Measurements from ENCODE around the gene TMEM196.

Gene TMEM196

DNA sequence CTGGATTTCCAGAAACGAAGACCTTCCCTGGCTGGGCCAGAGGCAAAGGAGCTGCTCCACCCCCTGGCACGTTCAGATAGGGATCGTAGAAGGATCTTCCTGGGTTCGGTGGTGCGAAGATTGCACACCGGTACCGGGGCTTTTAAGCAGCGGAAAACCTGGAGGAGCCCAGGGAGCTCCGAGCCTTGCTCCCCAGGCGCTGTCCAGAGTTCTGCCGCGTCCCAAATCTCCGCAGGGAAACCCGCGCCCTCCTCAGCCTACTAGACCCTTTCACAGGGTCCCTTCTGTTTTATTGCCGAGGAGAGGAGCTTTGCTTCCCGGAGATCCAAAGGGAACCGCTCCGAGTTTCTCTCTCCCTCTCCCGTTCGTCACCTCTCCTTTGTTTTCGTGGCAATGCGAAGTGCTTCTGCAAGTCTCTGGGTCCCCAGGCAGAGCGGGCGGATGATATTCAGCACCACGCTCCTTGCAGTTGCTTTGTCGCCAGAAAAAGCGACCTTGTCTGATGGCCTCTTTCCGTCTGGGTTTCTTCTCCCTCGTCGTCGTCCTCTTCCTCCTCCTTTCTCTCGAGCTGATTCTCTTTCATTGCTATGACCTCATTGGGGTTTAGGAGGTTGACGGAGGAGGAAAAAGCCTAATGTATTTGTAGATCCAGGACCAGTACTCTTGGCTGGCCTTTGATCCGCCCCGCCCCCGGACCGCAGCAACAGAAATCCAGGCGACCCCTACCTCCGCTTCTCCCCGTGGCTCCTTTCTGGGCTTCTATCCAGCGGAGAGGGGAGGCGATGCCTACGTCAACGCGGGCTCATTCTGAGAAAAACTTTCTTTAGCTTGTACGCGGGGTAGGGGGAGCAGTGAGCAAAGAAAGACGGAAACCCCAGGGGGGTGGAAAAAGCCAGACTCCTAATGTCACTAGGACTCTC is at the start of gene TMEM196:
Gene TMEM196 (minus strand): TSS at position 777 of the 920 bp plus-strand sequence. CDS start 921 bp downstream, outside the sequence.
- DNase-seq (ENCODE audit: low spot score): no peak

DNA sequence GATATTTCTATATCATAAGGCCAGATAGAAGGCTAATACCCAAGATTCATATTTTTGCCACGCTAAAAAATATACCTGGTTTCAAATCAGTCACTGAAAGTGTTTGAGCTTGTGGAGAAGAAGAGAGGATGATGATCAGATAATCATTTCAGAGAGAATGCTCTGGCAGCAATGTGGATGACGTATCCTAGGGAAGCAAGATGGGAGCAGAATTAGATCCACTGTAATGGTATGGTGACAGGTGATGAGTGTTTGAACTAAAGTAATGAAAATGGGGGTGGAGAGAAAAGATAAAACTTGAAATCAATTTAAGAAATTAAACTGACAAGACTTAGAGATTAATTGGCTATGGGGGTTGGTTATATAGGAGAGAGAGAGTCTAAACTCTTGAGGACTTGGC is 42.7 kb upstream of the TMEM196 start:
- DNase-seq (ENCODE audit: low spot score): no peak

DNA sequence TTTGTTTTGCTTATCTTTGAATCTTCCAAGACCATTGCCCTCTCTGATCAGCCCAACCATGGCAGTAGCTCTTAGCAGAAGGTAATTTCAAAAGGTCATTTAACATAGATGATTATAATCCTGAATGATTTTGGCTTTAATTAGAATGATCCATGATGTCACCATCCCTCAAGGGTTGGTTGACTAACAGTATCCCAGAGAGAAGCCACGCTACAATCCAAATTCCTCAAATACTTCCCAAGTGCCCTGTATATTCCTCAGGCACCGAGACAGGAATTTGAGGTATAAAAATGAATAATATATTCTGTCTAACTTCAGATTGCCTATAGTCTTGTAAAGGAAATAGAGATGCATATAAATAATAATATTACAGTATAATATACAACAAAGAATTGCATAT is 42.1 kb upstream of the TMEM196 start:
- DNase-seq (ENCODE audit: low spot score): no peak

DNA sequence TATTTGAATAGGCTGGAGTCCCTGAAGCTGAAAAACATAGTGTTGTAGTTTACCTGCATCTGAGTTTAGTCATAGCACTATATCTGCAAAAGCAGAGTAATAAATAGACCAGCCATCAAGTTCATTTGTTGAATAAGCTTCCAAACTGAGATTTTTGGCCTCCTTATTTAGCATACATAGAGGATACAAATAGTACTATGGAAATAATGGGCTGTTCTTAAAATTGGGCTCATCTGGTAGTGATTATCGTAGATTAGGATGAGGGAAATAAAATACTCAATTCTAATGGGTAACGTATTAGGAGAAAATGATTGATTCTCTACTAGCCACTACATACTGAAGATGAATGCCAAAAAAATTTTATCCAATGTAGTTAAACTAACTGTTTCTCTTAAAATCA is 41.4 kb upstream of the TMEM196 start:
- DNase-seq (ENCODE audit: low spot score): no peak

DNA sequence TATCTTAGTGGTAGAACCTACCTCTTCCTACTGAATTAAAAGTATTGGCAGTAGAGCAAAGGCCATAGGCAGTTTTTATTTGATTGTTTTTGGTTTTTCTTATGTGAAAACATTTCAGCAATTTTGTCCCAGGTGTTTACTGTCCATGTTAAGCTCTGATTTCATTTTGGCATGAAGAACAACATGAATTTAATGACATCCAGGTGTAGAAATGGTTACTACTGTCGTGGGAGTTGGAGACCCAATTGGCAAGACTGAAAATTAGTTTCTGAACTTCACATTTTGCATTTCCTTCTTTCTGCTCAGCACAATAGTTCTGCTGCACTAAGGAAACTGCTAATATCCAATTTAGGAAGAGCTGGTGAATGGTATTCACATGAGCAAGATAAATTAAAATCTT is 38.0 kb upstream of the TMEM196 start:
- no peak for DNase-seq (ENCODE audit: low spot score)

DNA sequence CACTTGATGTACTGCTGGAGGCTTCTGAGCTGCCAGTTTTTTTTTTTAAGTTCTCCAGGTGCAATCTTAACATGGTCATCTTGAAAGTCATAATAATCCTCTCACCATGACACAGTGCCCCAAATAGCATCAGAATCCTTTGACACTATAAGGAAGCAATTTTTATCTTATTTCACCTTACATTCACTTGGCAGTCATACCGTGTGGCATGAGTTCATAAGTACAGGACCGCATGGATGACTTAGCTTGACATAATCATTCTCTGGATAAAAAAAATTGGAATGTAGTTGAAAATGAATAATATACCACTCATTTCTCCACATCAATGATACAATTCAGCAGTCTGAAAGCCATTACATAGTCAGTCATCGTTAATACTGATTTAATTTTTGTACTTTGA is 25.6 kb upstream of the TMEM196 start:
- DNase-seq (ENCODE audit: low spot score): no peak

DNA sequence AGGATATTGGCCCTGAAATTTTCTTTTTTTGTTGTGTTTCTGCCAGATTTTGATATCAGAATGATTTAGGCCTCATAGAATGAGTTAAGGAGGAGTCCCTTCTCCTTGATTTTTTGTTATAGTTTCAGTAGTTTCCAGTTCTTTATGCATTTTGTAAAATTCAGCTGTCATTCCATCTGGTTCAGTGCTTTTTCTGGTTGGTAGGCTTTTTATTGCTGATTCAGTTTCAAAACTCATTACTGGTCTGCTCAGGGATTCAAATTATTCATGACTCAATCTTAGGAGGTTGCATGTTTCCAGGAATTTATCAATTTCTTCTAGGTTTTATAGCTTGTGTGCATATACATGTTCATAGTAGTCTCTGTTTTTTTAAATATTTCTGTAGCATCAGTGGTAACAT is 10.1 kb upstream of the TMEM196 start:
- no peak for DNase-seq (ENCODE audit: low spot score)

DNA sequence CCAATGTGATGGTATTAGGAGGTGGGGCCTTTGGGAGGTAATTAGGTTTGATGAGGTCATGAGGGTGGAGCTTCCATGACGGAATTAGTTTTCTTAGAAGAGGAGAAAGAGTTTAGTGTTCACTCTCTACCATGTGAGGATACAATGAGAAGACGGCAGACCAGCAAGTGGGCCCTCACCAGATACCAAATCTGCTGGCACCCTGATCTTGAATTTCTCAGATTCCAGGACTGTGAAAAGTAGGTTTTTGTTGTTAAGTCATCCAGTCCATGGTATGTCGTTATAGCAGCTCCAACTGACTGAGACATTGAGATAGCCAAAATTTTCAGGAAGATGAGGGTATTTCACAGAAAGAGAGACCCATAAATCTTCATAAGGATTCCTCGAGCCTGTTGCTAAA is 3.6 kb upstream of the TMEM196 start:
- no peak for DNase-seq (ENCODE audit: low spot score)

DNA sequence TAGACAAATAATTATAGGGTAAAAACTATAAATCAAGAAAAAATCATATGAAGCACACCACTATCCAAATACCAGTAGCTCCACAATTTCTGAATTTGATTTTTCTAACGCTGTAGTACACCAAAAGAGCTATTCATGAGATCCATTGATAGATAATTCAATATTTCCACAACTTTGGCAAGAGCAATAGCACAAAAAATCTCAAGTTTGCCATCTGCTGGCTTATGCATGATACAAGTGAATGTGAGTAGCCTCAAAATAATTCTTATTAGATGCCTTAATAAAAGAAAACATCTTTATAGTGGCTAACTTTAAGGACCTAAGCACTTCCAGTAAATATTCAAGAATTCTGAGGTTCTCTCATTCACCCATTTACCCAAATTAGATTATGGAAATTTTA is 2.2 kb upstream of the TMEM196 start:
- DNase-seq (ENCODE audit: low spot score): no peak

DNA sequence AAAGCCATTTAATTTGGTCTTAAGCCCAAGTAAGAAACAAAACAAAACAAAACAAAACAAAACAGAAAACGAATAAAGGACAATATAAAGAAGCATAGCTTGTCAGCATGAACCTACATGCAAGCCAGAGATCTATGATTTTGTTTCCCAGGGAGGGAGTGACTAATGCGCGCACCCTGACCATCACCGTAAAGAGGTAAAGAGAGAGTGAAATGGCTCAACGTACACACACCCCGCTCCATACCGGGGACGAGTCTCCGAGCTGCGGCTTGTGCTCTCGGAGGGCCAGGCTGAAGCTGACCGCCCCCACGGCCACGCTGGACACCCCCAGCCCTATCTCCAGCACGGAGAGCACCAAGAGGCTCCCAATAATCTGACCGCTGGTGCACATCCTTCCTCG is 1.1 kb downstream of the TMEM196 start:
- no peak for DNase-seq (ENCODE audit: low spot score)

DNA sequence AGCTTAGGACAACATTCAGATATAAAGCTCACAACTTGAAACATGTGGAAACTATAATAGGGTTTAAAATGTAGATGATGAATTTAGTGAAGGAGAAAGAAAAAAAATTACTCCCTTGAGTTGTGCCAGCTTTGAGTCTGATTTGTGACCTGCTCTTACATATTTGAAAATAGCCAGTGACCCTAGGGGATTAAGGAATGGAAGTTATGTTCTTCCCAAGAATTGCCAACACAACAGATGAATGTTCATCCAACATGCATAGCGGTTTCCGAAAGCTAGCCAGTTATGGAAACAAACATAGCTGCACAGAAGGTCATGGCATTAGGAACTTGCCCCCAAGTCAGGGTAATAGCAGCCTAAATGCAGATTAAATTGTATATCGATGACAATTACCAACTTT is 10.8 kb downstream of the TMEM196 start:
- DNase-seq (ENCODE audit: low spot score): no peak

DNA sequence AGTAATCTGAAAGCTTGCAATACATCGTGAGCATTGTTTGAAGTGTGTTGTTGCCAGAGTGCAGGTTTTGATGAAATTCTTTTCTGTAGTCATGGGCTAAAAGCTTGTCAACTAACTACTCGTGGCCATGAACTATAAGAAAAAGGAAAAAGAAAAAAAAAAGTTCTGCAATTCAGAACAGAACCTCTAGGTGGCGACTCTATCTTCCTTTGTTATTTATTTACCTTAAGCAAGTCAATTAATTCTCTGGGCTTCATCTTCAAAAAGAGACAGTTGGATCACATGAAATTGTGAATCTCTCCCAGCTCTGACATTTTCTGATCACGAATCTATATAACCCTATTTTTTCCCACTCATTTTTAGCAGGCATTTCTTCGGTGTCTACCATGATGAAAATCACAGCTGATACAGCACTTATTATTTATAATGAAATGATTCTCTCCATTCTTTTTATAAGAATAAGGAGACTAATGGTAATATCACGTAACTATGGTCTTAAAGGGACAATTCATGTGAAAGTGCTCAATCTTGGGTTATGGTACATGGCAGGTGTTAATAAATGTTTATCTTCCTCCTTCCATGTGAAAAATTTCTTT is 18.8 kb downstream of the TMEM196 start:
- peak; percentile 13 for DNase-seq (ENCODE audit: low spot score)

DNA sequence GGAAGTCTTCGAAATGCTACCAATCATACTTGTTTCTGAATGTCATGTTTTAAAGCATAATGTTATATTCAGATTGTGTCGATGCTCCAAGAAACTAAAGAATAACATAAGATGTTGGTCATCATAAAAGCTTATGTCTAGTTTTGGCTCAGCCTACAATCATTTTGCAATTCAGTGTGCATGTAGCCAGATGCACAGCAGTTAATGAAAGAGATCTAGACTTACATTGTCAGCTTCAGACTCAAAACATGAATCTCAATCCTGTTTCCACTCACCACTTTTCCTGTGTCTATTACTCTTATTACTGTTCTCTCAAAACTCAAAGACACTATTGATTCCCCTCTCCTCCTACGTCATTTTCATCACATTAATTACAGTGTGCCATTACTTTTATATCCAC is 21.4 kb downstream of the TMEM196 start:
- no peak for DNase-seq (ENCODE audit: low spot score)

DNA sequence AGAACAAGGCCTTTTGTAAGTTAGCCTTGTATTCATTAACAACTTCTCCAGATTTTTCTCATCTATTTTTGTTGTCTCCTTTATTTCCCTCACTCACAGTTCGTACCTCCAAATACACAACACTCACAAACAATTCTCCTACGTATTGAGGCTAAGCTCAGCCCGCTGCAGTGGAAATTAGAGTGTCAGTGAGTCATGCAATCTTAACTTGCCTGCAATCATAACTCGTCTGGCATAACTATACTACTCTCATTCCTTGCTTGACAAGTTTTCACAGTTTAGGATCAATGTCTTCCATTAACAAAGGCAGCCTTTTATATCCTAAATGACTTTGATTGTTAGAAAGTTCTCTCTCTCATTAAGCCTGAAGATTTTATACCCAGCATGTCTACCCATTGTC is 23.8 kb downstream of the TMEM196 start:
- DNase-seq (ENCODE audit: low spot score): no peak

DNA sequence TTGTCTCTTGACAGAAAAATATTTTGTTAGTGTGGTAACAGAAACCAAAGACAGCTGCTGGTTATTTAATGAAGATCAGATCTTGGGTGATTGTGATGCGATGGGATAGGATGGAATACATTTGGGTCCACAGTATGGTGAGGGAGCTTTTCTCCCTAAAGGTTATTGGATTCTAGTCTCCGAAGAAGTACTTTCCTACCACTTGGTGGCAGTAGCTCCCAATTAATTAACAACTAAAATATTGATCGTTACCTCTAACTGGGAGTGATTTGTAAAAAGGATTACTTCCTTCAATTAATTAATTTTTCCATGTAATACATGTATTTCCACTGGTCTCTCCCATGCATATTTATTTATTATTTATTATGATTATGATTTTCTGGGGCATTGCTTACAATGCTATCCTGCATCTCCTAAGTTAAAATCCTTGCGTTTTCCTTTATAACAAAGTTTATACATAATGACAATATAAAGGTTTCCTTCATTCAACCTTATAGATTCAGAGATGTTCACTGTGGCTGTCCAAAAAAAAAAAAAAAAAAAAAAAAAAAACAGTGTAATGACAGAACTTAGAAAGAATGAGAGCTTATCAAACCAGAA is 25.6 kb downstream of the TMEM196 start:
- DNase-seq (ENCODE audit: low spot score): peak; percentile 22

DNA sequence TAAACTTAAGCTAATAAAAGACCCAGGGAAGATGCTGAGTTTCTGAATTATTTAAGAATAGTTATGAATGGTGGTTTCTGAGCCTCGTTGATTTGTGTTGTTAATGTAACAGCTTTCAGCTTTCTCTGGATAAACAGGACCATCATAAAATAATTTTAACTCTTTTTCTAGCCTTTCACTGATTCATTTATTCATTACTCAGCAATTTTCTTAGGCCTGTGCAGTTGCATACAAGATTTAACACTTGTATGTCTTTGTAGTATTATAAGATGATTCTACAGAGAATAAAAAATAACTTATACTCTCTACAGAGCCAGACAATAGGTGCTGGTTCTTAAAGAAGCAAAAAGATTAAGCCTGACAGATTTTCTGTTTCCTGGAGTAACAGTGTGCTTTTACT is 29.3 kb downstream of the TMEM196 start:
- no peak for DNase-seq (ENCODE audit: low spot score)

DNA sequence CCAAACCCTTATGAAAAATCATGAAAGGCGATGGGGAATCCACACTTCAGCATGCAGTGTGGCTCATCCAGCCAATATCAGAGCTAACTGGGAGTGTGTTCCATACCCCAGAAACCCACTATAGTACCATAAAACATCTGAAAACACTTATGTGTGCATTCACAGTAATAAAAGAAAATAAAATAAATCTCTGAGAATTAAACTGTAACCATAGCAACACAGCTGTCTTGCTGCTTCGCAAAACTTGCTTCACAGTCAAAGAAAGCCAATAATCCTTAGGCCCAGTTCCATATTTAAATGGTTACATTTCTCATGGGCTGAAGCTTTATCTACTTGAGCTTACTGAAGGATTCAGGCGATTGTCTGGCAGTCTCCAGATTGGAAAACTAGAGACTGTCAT is 44.7 kb downstream of the TMEM196 start:
- DNase-seq (ENCODE audit: low spot score): no peak

DNA sequence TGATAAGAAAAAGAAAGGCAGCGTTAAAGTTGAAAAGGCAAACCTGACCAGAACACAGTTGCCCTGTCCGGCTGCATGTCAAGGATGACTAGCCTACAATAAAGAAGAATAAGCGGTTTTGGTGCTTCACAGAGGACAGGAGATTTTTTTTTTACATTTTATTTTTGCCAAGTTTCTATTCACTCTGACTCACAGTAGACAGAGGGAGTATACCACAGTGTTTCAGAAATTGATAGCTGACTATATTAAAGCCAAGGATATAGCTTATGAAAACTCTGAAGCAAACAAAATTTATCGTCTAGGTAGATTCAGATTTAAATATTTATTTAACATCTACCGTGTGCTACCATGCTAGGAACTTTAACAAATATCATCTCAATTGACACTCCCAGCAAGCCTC is 47.6 kb downstream of the TMEM196 start:
- DNase-seq (ENCODE audit: low spot score): no peak

DNA sequence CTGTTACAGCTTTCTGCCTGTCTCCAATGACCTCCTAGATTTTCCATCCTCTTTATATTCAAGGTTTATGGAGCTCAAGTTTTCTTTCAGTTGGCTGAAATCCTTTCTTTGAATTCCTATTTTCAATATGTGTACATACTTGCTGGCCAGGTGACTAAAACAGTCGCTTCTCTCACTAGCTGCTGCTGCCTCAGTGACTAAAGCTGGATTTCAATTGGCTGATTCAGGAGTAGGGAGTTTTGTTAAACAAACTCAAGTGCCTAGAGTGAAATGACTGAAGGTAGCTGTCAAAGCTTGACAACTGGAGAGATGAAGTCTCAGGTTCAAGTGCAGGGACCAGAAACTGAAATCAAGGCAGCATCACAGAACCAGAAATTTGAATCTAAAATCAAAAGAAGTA is 57.9 kb downstream of the TMEM196 start:
- no peak for DNase-seq (ENCODE audit: low spot score)

DNA sequence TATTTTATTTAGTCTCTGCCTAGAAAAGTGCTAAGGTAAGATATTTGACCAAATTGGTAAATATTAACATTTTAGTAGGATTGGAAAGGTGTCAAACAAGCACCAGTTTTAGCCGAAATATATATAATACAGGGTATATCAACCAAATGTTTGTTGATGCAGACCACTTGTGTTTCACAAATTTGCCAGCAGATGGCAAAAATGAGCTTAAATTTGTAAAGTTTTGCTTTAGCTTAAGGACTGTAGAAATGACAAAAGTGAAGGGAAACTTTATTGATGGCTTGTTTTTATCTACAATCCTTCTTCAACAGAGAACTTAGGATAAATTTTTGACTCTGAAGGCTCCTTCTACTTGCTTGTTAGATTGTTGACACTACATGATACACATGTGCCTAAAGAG is 59.7 kb downstream of the TMEM196 start:
- peak; percentile 44 for DNase-seq (ENCODE audit: low spot score)

DNA sequence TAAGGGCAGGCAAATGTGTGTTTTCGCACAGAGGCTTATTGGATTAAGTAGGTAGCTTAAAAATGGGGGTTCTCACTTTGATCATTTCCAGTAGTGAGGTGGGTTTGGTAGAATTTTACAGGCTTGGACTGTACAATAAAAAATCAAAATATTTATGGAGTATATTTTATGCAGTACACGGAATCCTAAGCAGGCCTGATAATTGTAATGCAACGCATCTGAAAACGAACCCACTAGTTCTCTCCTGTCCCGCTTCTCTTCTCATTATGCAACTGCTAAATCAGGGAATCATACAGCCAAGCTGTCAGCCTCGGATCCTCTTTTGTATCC is 64.2 kb downstream of the TMEM196 start:
- no peak for DNase-seq (ENCODE audit: low spot score)

DNA sequence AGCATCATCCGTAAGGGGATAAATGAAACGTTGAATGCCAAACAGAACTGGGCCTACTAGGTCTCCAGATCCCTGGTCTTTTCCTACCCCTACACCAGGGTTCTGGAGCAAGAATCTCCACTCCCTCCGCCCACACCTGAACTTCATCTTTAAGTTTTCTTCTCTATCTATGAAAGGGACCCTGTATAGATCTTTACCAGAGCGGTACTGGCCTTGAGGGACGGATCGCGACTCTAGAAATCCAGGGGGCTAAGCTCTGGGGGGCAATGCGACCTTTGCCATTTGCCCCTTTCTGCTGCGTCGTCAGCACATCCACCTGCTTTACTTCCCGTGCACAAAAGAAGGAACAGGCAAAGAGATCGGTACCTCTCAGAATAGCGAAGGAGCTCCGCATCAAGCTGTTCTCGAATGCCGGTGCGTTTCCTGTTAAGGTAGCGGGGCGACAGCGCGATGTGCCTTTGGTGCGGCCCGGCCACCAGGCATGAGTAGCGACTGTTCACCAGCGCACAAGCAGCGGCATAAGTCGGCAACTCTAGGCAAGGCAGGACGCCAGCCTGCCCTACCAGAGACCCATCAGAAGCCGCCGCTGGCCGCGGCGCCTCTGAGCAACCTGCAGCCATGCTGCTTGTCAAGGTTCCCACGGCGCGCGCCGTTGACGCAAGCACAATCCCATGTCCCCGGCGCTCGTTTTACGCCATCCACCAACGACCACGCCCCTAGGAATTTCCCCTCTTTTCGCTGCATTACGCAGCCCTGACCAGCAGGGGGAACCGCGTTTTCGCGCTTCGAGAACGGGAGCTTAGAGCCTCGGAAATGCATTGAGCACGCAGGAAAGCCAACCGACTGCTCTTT is 64.8 kb downstream of the TMEM196 start, which contains the start of gene POLR1F:
Gene POLR1F (minus strand): TSS at position 641 of the 852 bp plus-strand sequence. CDS start 21 bp downstream, at position 620.
- DNase-seq (ENCODE audit: low spot score): peak; percentile 97

Data from cerebellar cortex (tissue), 1 donor.